Right lobe of liver (tissue), 4 donors: ENCODE measurements around the gene DAB2.

Experiments
- CTCF ChIP-seq, 4 donors: fragments of 200-600 bp in 3 of 4; fragments of 450-650 bp in 1 of 4; IDR thresholded peaks; one replicate each; pipeline versions ENCODE4 v1.5.1 to v1.8.0; 2016 to 2022; ENCODE audit warnings: antibody characterized with exemption in 4 of 4, mild to moderate bottlenecking in 2 of 4
- POLR2A ChIP-seq: fragments of 450-650 bp; IDR thresholded peaks from one replicate; pipeline ENCODE4 v1.6.1; 2017; ENCODE audit warnings: antibody characterized with exemption, mild to moderate bottlenecking
- donor health status: DM: no; HTN: no; CAD: no.
- donor health status: DM: no; HTN: no; CAD: no.
- donor health status: DM: no; HTN: yes; CAD: no.

GRCh38 chr5:39411985-39412384, 12.8 kb downstream of the DAB2 start:
- TF ChIP-seq CTCF (IDR thresholded peaks at IDR 0.05): no peak
- no peak for TF ChIP-seq POLR2A
